Ascending aorta (tissue), 2 donors: Measurements from ENCODE around the gene YPEL2. TPM values are rescaled to one million over a fixed set of nuclear protein-coding genes. Genes with fewer than 3 reads are reported as not detected.
A peak's percentile ranks its signal among the peaks of the same experiment; 100 is the strongest.

Experiments
- DNase-seq, 2 donors: peaks; one replicate each; pipeline ENCODE4 v3.0.0-alpha.2; 2019; ENCODE audit warnings: low spot score in 2 of 2
- H3K27ac ChIP-seq, 2 donors: fragments of 200-600 bp; sonication (generic); one replicate each; pipeline ENCODE4 v1.5.1; 2016 to 2017; ENCODE audit warnings: mild to moderate bottlenecking in 1 of 2
- H3K27me3 ChIP-seq: fragments of 200-600 bp; sonication (generic); one replicate; pipeline ENCODE4 v1.5.1; 2017
- H3K36me3 ChIP-seq, 2 donors: fragments of 200-600 bp; sonication (generic); one replicate each; pipeline ENCODE4 v1.5.1; 2016
- H3K4me1 ChIP-seq, 2 donors: fragments of 200-600 bp; sonication (generic); one replicate each; pipeline ENCODE4 v1.5.1; 2016 to 2017; ENCODE audit warnings: mild to moderate bottlenecking in 1 of 2
- H3K4me3 ChIP-seq, 2 donors: fragments of 200-600 bp; sonication (generic); one replicate each; pipeline ENCODE4 v1.5.1; 2016 to 2017; ENCODE audit warnings: mild to moderate bottlenecking in 1 of 2
- H3K9me3 ChIP-seq, 2 donors: fragments of 200-600 bp; sonication (generic); one replicate each; pipeline ENCODE4 v1.5.1; 2016
- CTCF ChIP-seq, 3 experiments: fragments of 200-600 bp in 2 of 3; fragments of 450-650 bp in 1 of 3; sonication (generic) in 2 of 3; IDR thresholded peaks; one replicate each; pipeline ENCODE4 v1.5.1; 2016 to 2019; ENCODE audit warnings: antibody characterized with exemption in 3 of 3, mild to moderate bottlenecking in 1 of 3, moderate library complexity in 1 of 3
- intact Hi-C: fragments of 100-400 bp; cut with DNase I; formaldehyde crosslinking; loops from one replicate; pipeline ENCODE4 v1.15.1; 2023
- total RNA-seq: library from RNA; depleted of rRNA; stranded (reverse); fragments of >200 nt; gene quantifications from one replicate; pipeline ENCODE4 v1.1.0, GENCODE V29; 2016

YPEL2 gene
- total RNA-seq, 1 donor from 2014 or later = 10.5 TPM

GRCh38 chr17:59356543-59357218 is 25.2 kb downstream of the YPEL2 start:
- no peaks in the 10 kb centered on the region for H3K27me3 ChIP-seq
- H3K27ac ChIP-seq = peak overlapping the region; percentile 94 to 95
- DNase-seq = no peak
- TF ChIP-seq CTCF (IDR thresholded peaks at IDR 0.05) = no peak
- intact Hi-C loops = no loop called here
- peaks cover 34 to 92% of the 10 kb centered on the region in 2 donors for H3K4me1 ChIP-seq
- H3K9me3 ChIP-seq = no peaks in the 10 kb centered on the region
- peaks cover 3 to 13% of the 10 kb centered on the region in 2 donors for H3K36me3 ChIP-seq
- no peak overlapping the region for H3K4me3 ChIP-seq

GRCh38 chr17:59357219-59357697 is 25.8 kb downstream of the YPEL2 start:
- intact Hi-C loops = no loop called here
- peaks cover 39 to 93% of the 10 kb centered on the region in 2 donors for H3K4me1 ChIP-seq

GRCh38 chr17:59357929-59358328 is 26.5 kb downstream of the YPEL2 start:
- no peaks in the 10 kb centered on the region for H3K9me3 ChIP-seq
- intact Hi-C loops = no loop called here
- peaks cover 3 to 13% of the 10 kb centered on the region in 2 donors for H3K36me3 ChIP-seq
- H3K4me1 ChIP-seq = peaks cover 44 to 94% of the 10 kb centered on the region in 2 donors
- H3K27ac ChIP-seq = peak overlapping the region; percentile 94 to 95
- H3K27me3 ChIP-seq = no peaks in the 10 kb centered on the region
- no peak overlapping the region for H3K4me3 ChIP-seq
- no peak for DNase-seq
- no peak for TF ChIP-seq CTCF (IDR thresholded peaks at IDR 0.05)

More at GRCh38 chr17:59357219-59357697, 25.8 kb downstream of the YPEL2 start:
- no peak for TF ChIP-seq CTCF (IDR thresholded peaks at IDR 0.05)
- H3K4me3 ChIP-seq = no peak overlapping the region
- no peaks in the 10 kb centered on the region for H3K9me3 ChIP-seq
- DNase-seq = no peak
- peak overlapping the region; percentile 94 to 95 for H3K27ac ChIP-seq
- no peaks in the 10 kb centered on the region for H3K27me3 ChIP-seq
- H3K36me3 ChIP-seq = peaks cover 3 to 13% of the 10 kb centered on the region in 2 donors

- no peaks in the 10 kb centered on the region for H3K27me3 ChIP-seq
- H3K9me3 ChIP-seq = no peaks in the 10 kb centered on the region
- intact Hi-C loops = no loop called here
- H3K36me3 ChIP-seq = peaks cover 3 to 6% of the 10 kb centered on the region in 2 donors
- peaks cover 51 to 96% of the 10 kb centered on the region in 2 donors for H3K4me1 ChIP-seq
- TF ChIP-seq CTCF (IDR thresholded peaks at IDR 0.05) = no peak
- DNase-seq = no peak
- H3K27ac ChIP-seq = peak overlapping the region; percentile 94 to 95
- no peak overlapping the region for H3K4me3 ChIP-seq
Observed at GRCh38 chr17:59361386-59361785, 29.9 kb downstream of the YPEL2 start.

- DNase-seq = no peak
- Histone ChIP-seq H3K4me3 (peak overlapping the region in 1 of 2 donors; percentile 29), H3K27ac (peak overlapping the region; percentile 94 to 95), H3K27me3 (no peaks in the 10 kb centered on the region), H3K36me3 (peaks cover 3 to 6% of the 10 kb centered on the region in 2 donors), H3K4me1 (peaks cover 56 to 94% of the 10 kb centered on the region in 2 donors), H3K9me3 (no peaks in the 10 kb centered on the region)
- intact Hi-C loops = no loop called here
- no peak for TF ChIP-seq CTCF (IDR thresholded peaks at IDR 0.05)
Observed at GRCh38 chr17:59361916-59362810, 30.7 kb downstream of the YPEL2 start.
